HFFc6 (cell line): ENCODE results near the gene TPD52L1. TPM values are rescaled to one million over a fixed set of nuclear protein-coding genes. Genes with fewer than 3 reads are reported as not detected.
A peak's percentile ranks its signal among the peaks of the same experiment; 100 is the strongest.

Source experiments
- DNase-seq: peaks from one replicate; pipeline ENCODE4 v3.0.0-alpha.2; 2018
- H3K27ac Mint-ChIP-seq: 2 replicates; pipeline ENCODE4 v1.8.0; 2020; ENCODE audit warnings: mild to moderate bottlenecking, mixed read lengths
- H3K27me3 Mint-ChIP-seq: 2 replicates; pipeline ENCODE4 v1.8.0; 2021; ENCODE audit warnings: mild to moderate bottlenecking, moderate library complexity, mixed read lengths; ENCODE audit not compliant: insufficient read depth
- H3K36me3 Mint-ChIP-seq: 2 replicates; pipeline ENCODE4 v1.8.0; 2021; ENCODE audit warnings: low read depth, mixed read lengths
- H3K4me1 Mint-ChIP-seq: 2 replicates; pipeline ENCODE4 v1.8.0; 2020; ENCODE audit warnings: low read depth, mixed read lengths
- H3K4me3 Mint-ChIP-seq: 2 replicates; pipeline ENCODE4 v1.8.0; 2020; ENCODE audit warnings: mild to moderate bottlenecking, moderate library complexity, mixed read lengths
- H3K9me3 Mint-ChIP-seq: 2 replicates; pipeline ENCODE4 v1.8.0; 2020; ENCODE audit warnings: mild to moderate bottlenecking, mixed read lengths
- CTCF ChIP-seq: fragments of 200-600 bp; sonication (generic); IDR thresholded peaks from 2 replicates; pipeline ENCODE4 v1.5.0; 2021; ENCODE audit warnings: antibody characterized with exemption, mild to moderate bottlenecking
- long read RNA-seq: library from polyadenylated mRNA; unstranded; transcript quantifications from one replicate; pipeline ENCODE4 v2.0.0, GENCODE V29; 2019
- total RNA-seq, 6 experiments: library from RNA; stranded (reverse); fragmentation: NEBNext Ultra II Directional; extraction: Animal tissue kit (Norgen Biotek cat#: 25700); gene quantifications; 2 replicates in 1 of 6; 3 replicates in 5 of 6; pipeline ENCODE4 v1.2.3, GENCODE V29; 2021

Gene TPD52L1
- 10 to 100 TPM; 11.0 to 36.8 (median 11.7) TPM for total RNA-seq
- long read RNA-seq, transcript TPD52L1-213 (7 exons, 2,356 nt): major isoform, 31 of 59 reads
- long read RNA-seq, transcript TPD52L1-203 (6 exons, 1,308 nt): minor isoform, 6 of 59 reads
- long read RNA-seq, transcript TPD52L1-202 (5 exons, 2,147 nt): minor isoform, 11 of 59 reads
- long read RNA-seq, partial matches to known transcripts: 1 of 59 reads
- long read RNA-seq, other reads (novel, unspliced or antisense): 4 of 59 reads

- TF ChIP-seq CTCF: peak; percentile 89
- no peaks in the 10 kb centered on the region for H3K36me3 Mint-ChIP-seq
- H3K4me1 Mint-ChIP-seq: peaks cover 33% of the 10 kb centered on the region
- H3K9me3 Mint-ChIP-seq: no peaks in the 10 kb centered on the region
- H3K27me3 Mint-ChIP-seq: peaks cover 4% of the 10 kb centered on the region
- DNase-seq: peak; percentile 54
- H3K27ac Mint-ChIP-seq: no peak within 1 kb of the TSS
- peak within 1 kb of the TSS; percentile 89 for H3K4me3 Mint-ChIP-seq
Observed at GRCh38 chr6:125153391-125154117, at the start of gene TPD52L1. TPD52L1 (plus strand) TSS chr6:125153773; CDS start chr6:125153952, 179 bp downstream.

- Mint-ChIP-seq H3K4me3 (peak overlapping the region; percentile 55), H3K27ac (peak overlapping the region; percentile 90)
Observed at GRCh38 chr6:125104425-125104824, 49.1 kb upstream of the TPD52L1 start.

GRCh38 chr6:125107048-125107447 is 46.5 kb upstream of the TPD52L1 start:
- peak overlapping the region; percentile 75; the same call in 1 of the 2 replicates for H3K27ac Mint-ChIP-seq
- peaks cover 41% of the 10 kb centered on the region for H3K9me3 Mint-ChIP-seq
- no peak overlapping the region for H3K4me3 Mint-ChIP-seq
- no peak for DNase-seq
- H3K36me3 Mint-ChIP-seq: peaks cover 37% of the 10 kb centered on the region
- no peak for TF ChIP-seq CTCF
- H3K4me1 Mint-ChIP-seq: peaks cover 52% of the 10 kb centered on the region
- H3K27me3 Mint-ChIP-seq: no peaks in the 10 kb centered on the region

More at GRCh38 chr6:125104425-125104824, 49.1 kb upstream of the TPD52L1 start:
- Mint-ChIP-seq H3K36me3 (peaks cover 11% of the 10 kb centered on the region), H3K9me3 (peaks cover 15% of the 10 kb centered on the region), H3K4me1 (peaks cover 78% of the 10 kb centered on the region), H3K27me3 (peaks cover 4% of the 10 kb centered on the region; the same call in 1 of the 2 replicates)
- no peak for TF ChIP-seq CTCF
- peak; percentile 54 for DNase-seq

- Mint-ChIP-seq H3K4me1 (peaks cover 43% of the 10 kb centered on the region), H3K4me3 (no peak overlapping the region), H3K36me3 (peaks cover 43% of the 10 kb centered on the region), H3K27ac (peak overlapping the region; percentile 75), H3K27me3 (no peaks in the 10 kb centered on the region), H3K9me3 (peaks cover 47% of the 10 kb centered on the region)
- TF ChIP-seq CTCF: no peak
- DNase-seq: peak; percentile 46
Observed at GRCh38 chr6:125107896-125108295, 45.7 kb upstream of the TPD52L1 start.

GRCh38 chr6:125110056-125110455 is 43.5 kb upstream of the TPD52L1 start:
- peaks cover 47% of the 10 kb centered on the region for H3K9me3 Mint-ChIP-seq
- no peak for TF ChIP-seq CTCF
- no peak overlapping the region for H3K4me3 Mint-ChIP-seq
- no peak overlapping the region for H3K27ac Mint-ChIP-seq
- H3K36me3 Mint-ChIP-seq: peaks cover 43% of the 10 kb centered on the region
- no peaks in the 10 kb centered on the region; the same call in 1 of the 2 replicates for H3K27me3 Mint-ChIP-seq
- peaks cover 22% of the 10 kb centered on the region for H3K4me1 Mint-ChIP-seq
- no peak for DNase-seq
